ENCODE measurements around the gene RANBP3.

The RANBP3 gene

GRCh38 chr19:5932609-5933262, 45.2 kb downstream of the RANBP3 start:
- H3K4me3 ChIP-seq (ENCODE audit: low read depth, low read length): no peak overlapping the region
- TF ChIP-seq CTCF (IDR thresholded peaks at IDR 0.05; ENCODE audit: borderline replicate concordance, insufficient read depth, low read depth, low read length): no peak

GRCh38 chr19:5932146-5932545, 45.8 kb downstream of the RANBP3 start:
- no peak overlapping the region for H3K4me3 ChIP-seq (ENCODE audit: low read depth, low read length)
- TF ChIP-seq CTCF (IDR thresholded peaks at IDR 0.05; ENCODE audit: borderline replicate concordance, insufficient read depth, low read depth, low read length): no peak

- TF ChIP-seq CTCF (IDR thresholded peaks at IDR 0.05; ENCODE audit: borderline replicate concordance, insufficient read depth, low read depth, low read length): no peak
- H3K4me3 ChIP-seq (ENCODE audit: low read depth, low read length): no peak overlapping the region
Observed at GRCh38 chr19:5931251-5931650, 46.7 kb downstream of the RANBP3 start.

GRCh38 chr19:5929625-5930024, 48.3 kb downstream of the RANBP3 start:
- no peak for TF ChIP-seq CTCF (IDR thresholded peaks at IDR 0.05; ENCODE audit: borderline replicate concordance, insufficient read depth, low read depth, low read length)

GRCh38 chr19:5929179-5929578, 48.8 kb downstream of the RANBP3 start:
- H3K4me3 ChIP-seq (ENCODE audit: low read depth, low read length): no peak overlapping the region
- no peak for TF ChIP-seq CTCF (IDR thresholded peaks at IDR 0.05; ENCODE audit: borderline replicate concordance, insufficient read depth, low read depth, low read length)

More at GRCh38 chr19:5929625-5930024, 48.3 kb downstream of the RANBP3 start:
- no peak overlapping the region for H3K4me3 ChIP-seq (ENCODE audit: low read depth, low read length)

GRCh38 chr19:5927441-5927821, 50.5 kb downstream of the RANBP3 start:
- H3K4me3 ChIP-seq (ENCODE audit: low read depth, low read length): no peak overlapping the region
- TF ChIP-seq CTCF (IDR thresholded peaks at IDR 0.05; ENCODE audit: borderline replicate concordance, insufficient read depth, low read depth, low read length): no peak

GRCh38 chr19:5926641-5927440, 51.1 kb downstream of the RANBP3 start:
- TF ChIP-seq CTCF (IDR thresholded peaks at IDR 0.05; ENCODE audit: borderline replicate concordance, insufficient read depth, low read depth, low read length): no peak
- no peak overlapping the region for H3K4me3 ChIP-seq (ENCODE audit: low read depth, low read length)
